ENCODE measurements around the gene PITRM1.

The PITRM1 gene

GRCh38 chr10:3100856-3101640 is 71.5 kb downstream of the PITRM1 start:
- Histone ChIP-seq H3K4me3 (ENCODE audit: low read length) (no peak overlapping the region), H3K36me3 (ENCODE audit: insufficient read depth, low read length) (no peaks in the 10 kb centered on the region), H3K4me1 (ENCODE audit: insufficient read depth, low read length) (peaks cover under 1% of the 10 kb centered on the region), H3K27me3 (ENCODE audit: insufficient read depth, low read length) (no peaks in the 10 kb centered on the region), H3K9me3 (ENCODE audit: low read length) (peaks cover 4% of the 10 kb centered on the region), H2AFZ (ENCODE audit: low read depth, low read length) (no peak overlapping the region)

GRCh38 chr10:3100093-3100792 is 72.3 kb downstream of the PITRM1 start:
- Histone ChIP-seq H2AFZ (ENCODE audit: low read depth, low read length) (no peak overlapping the region), H3K4me1 (ENCODE audit: insufficient read depth, low read length) (peaks cover 8% of the 10 kb centered on the region), H3K4me3 (ENCODE audit: low read length) (no peak overlapping the region), H3K27me3 (ENCODE audit: insufficient read depth, low read length) (no peaks in the 10 kb centered on the region), H3K9me3 (ENCODE audit: low read length) (peaks cover 4% of the 10 kb centered on the region), H3K36me3 (ENCODE audit: insufficient read depth, low read length) (no peaks in the 10 kb centered on the region)

- Histone ChIP-seq H2AFZ (ENCODE audit: low read depth, low read length) (no peak overlapping the region), H3K9me3 (ENCODE audit: low read length) (peaks cover 4% of the 10 kb centered on the region), H3K4me1 (ENCODE audit: insufficient read depth, low read length) (peaks cover 13% of the 10 kb centered on the region), H3K4me3 (ENCODE audit: low read length) (no peak overlapping the region), H3K36me3 (ENCODE audit: insufficient read depth, low read length) (no peaks in the 10 kb centered on the region), H3K27me3 (ENCODE audit: insufficient read depth, low read length) (no peaks in the 10 kb centered on the region)
Measured at GRCh38 chr10:3099291-3100092, 73.1 kb downstream of the PITRM1 start.

GRCh38 chr10:3098689-3099088 is 73.9 kb downstream of the PITRM1 start:
- Histone ChIP-seq H3K9me3 (ENCODE audit: low read length) (peaks cover 4% of the 10 kb centered on the region), H3K27me3 (ENCODE audit: insufficient read depth, low read length) (no peaks in the 10 kb centered on the region), H3K4me1 (ENCODE audit: insufficient read depth, low read length) (peaks cover 15% of the 10 kb centered on the region), H3K4me3 (ENCODE audit: low read length) (no peak overlapping the region), H2AFZ (ENCODE audit: low read depth, low read length) (no peak overlapping the region), H3K36me3 (ENCODE audit: insufficient read depth, low read length) (no peaks in the 10 kb centered on the region)

DNA sequence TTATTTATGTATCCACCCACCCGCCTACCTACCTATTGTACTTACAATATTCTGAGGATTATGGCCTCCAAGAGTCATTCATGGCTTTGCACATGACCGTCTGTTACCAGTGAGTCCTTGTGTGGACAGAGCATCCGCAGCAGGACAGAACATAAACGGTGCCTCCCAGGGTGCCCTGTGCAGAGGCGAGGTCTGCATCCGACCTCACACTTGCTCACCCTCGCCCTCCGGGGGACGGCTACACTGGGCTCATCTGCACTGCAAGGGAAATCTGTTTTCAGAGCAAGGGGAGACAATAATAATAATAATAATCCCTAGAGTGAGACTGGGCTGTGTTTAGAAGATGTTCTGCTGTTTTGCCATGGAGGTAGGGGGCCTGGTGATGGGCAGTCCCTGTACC is 75.4 kb downstream of the PITRM1 start:
- peaks cover 15% of the 10 kb centered on the region for H3K4me1 ChIP-seq (ENCODE audit: insufficient read depth, low read length)
- H3K9me3 ChIP-seq (ENCODE audit: low read length) = peaks cover 4% of the 10 kb centered on the region
- H3K36me3 ChIP-seq (ENCODE audit: insufficient read depth, low read length) = no peaks in the 10 kb centered on the region

DNA sequence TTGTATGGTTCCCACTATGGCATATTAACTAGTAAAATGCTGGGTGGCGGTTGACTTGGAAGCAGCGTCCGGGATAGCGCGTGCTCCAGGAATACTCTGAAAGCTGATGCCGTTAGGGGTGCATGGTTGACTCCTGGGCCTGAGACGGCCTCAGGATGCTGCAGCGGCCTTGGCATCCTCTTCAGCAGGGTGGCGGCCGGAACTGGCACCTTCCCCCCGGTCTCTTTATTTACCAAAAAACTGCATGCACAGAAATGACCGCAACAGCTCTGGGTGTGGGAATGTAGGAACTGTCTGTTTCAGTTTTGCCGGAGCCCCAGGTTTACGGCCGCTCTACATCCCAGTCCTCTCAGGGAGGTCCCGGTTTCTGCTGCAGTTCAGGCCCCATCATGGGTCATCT is 76.4 kb downstream of the PITRM1 start:
- Histone ChIP-seq H2AFZ (ENCODE audit: low read depth, low read length) (no peak overlapping the region), H3K36me3 (ENCODE audit: insufficient read depth, low read length) (no peaks in the 10 kb centered on the region), H3K4me3 (ENCODE audit: low read length) (no peak overlapping the region), H3K4me1 (ENCODE audit: insufficient read depth, low read length) (peaks cover 15% of the 10 kb centered on the region), H3K27me3 (ENCODE audit: insufficient read depth, low read length) (no peaks in the 10 kb centered on the region), H3K9me3 (ENCODE audit: low read length) (peaks cover 4% of the 10 kb centered on the region)

More for the DNA sequence above, 75.4 kb downstream of the PITRM1 start:
- Histone ChIP-seq H3K27me3 (ENCODE audit: insufficient read depth, low read length) (no peaks in the 10 kb centered on the region), H2AFZ (ENCODE audit: low read depth, low read length) (no peak overlapping the region), H3K4me3 (ENCODE audit: low read length) (no peak overlapping the region)

GRCh38 chr10:3095373-3096139 is 77.0 kb downstream of the PITRM1 start:
- Histone ChIP-seq H3K27me3 (ENCODE audit: insufficient read depth, low read length) (no peaks in the 10 kb centered on the region), H2AFZ (ENCODE audit: low read depth, low read length) (no peak overlapping the region), H3K9me3 (ENCODE audit: low read length) (peaks cover 4% of the 10 kb centered on the region), H3K4me1 (ENCODE audit: insufficient read depth, low read length) (peaks cover 15% of the 10 kb centered on the region), H3K4me3 (ENCODE audit: low read length) (no peak overlapping the region), H3K36me3 (ENCODE audit: insufficient read depth, low read length) (no peaks in the 10 kb centered on the region)

DNA sequence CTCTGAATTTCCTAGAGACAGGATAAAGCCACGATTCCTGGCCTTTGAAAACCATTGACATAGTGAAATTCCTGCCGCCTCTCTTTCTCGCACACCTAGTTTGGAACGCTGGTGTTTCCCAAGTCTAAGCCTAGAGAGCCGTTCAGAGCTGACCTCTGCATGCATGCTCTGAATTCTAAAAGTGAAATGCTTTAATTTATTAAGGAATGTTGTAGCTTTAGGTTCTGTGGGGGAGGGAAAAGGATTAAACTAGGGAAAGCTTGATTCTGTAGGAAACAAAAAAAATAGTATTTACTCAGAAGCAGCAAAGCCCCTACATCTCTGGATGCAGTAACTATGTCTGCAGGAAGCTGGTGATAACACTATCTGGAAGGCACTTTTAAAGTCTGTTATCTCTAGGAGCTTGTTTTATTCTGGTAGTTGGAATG is 78.0 kb downstream of the PITRM1 start:
- Histone ChIP-seq H3K4me1 (ENCODE audit: insufficient read depth, low read length) (peaks cover 15% of the 10 kb centered on the region), H2AFZ (ENCODE audit: low read depth, low read length) (no peak overlapping the region)

DNA sequence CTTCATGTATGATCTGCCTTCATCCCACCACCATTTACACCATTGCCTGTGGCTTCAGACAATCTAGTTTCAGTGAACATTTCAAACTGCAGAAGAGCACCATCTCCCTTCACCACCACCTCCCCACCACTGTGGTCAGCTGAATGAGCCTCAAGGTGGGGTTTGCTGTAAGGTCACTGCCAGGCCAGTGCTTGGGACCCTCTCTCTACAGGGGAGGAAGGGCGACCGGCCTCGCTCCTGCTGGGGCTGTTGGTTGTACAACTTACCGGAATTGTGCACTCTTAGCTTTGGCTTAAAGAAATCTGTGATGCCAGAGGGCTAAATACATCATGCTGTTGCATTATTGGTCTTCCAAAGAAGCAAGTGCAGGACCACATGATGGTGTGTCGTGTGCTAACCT is 78.6 kb downstream of the PITRM1 start:
- Histone ChIP-seq H3K27me3 (ENCODE audit: insufficient read depth, low read length) (no peaks in the 10 kb centered on the region), H2AFZ (ENCODE audit: low read depth, low read length) (no peak overlapping the region), H3K4me1 (ENCODE audit: insufficient read depth, low read length) (peaks cover 15% of the 10 kb centered on the region), H3K9me3 (ENCODE audit: low read length) (no peaks in the 10 kb centered on the region), H3K36me3 (ENCODE audit: insufficient read depth, low read length) (no peaks in the 10 kb centered on the region), H3K4me3 (ENCODE audit: low read length) (no peak overlapping the region)

More for the DNA sequence above, 78.0 kb downstream of the PITRM1 start:
- Histone ChIP-seq H3K27me3 (ENCODE audit: insufficient read depth, low read length) (no peaks in the 10 kb centered on the region), H3K36me3 (ENCODE audit: insufficient read depth, low read length) (no peaks in the 10 kb centered on the region), H3K4me3 (ENCODE audit: low read length) (no peak overlapping the region), H3K9me3 (ENCODE audit: low read length) (peaks cover under 1% of the 10 kb centered on the region)

GRCh38 chr10:3091921-3092320 is 80.7 kb downstream of the PITRM1 start:
- no peaks in the 10 kb centered on the region for H3K36me3 ChIP-seq (ENCODE audit: insufficient read depth, low read length)
- no peaks in the 10 kb centered on the region for H3K9me3 ChIP-seq (ENCODE audit: low read length)
- peaks cover 15% of the 10 kb centered on the region for H3K4me1 ChIP-seq (ENCODE audit: insufficient read depth, low read length)
- H3K4me3 ChIP-seq (ENCODE audit: low read length) = no peak overlapping the region
- no peaks in the 10 kb centered on the region for H3K27me3 ChIP-seq (ENCODE audit: insufficient read depth, low read length)
- no peak overlapping the region for H2AFZ ChIP-seq (ENCODE audit: low read depth, low read length)

- Histone ChIP-seq H3K4me3 (ENCODE audit: low read length) (no peak overlapping the region), H3K27me3 (ENCODE audit: insufficient read depth, low read length) (no peaks in the 10 kb centered on the region), H3K36me3 (ENCODE audit: insufficient read depth, low read length) (no peaks in the 10 kb centered on the region), H3K9me3 (ENCODE audit: low read length) (no peaks in the 10 kb centered on the region), H2AFZ (ENCODE audit: low read depth, low read length) (no peak overlapping the region), H3K4me1 (ENCODE audit: insufficient read depth, low read length) (peaks cover 15% of the 10 kb centered on the region)
Measured at GRCh38 chr10:3090914-3091787, 81.4 kb downstream of the PITRM1 start.

GRCh38 chr10:3090388-3090787 is 82.2 kb downstream of the PITRM1 start:
- no peak overlapping the region for H3K4me3 ChIP-seq (ENCODE audit: low read length)

More at GRCh38 chr10:3090388-3090787, 82.2 kb downstream of the PITRM1 start:
- Histone ChIP-seq H3K36me3 (ENCODE audit: insufficient read depth, low read length) (no peaks in the 10 kb centered on the region), H3K4me1 (ENCODE audit: insufficient read depth, low read length) (peaks cover 9% of the 10 kb centered on the region), H2AFZ (ENCODE audit: low read depth, low read length) (no peak overlapping the region), H3K27me3 (ENCODE audit: insufficient read depth, low read length) (no peaks in the 10 kb centered on the region), H3K9me3 (ENCODE audit: low read length) (no peaks in the 10 kb centered on the region)

Data from neuron (in vitro differentiated cells).